ENCODE data around the gene POLR2B.
"Not testable (repeated sequence)": the region's sequence is repeated elsewhere in the genome, so short reads cannot be mapped to it uniquely, and the experiment has no call there.

The POLR2B gene

DNA sequence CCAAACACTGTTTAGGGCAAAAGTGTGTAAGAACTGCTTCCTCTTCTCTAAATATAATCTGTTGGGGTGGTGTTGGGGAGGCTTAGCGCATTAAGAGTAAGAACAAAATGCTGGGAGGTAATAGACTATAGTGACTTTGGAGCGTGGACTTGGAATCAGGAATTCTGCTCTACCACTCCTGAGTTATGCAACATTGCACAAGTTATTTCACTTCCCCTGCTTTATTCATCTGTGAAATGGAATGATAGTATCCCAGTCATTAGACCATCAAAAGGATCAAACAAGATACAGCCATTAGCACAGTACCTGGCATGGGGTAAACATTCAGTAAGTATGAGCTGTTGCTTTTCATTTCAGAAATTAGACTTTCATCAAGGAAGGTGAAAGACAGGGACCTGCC is 72.8 kb downstream of the POLR2B start:
- no peak overlapping the region for H3K27ac ChIP-seq
- no peak overlapping the region for H3K4me3 ChIP-seq (IDR thresholded peaks at IDR 0.05; ENCODE audit: insufficient read depth, low read depth, low read length)
- H4K20me1 ChIP-seq (ENCODE audit: insufficient read depth): no peaks in the 10 kb centered on the region
- H3K9ac ChIP-seq: no peak overlapping the region
- no peaks in the 10 kb centered on the region for H3K36me3 ChIP-seq (ENCODE audit: insufficient read depth)
- TF ChIP-seq, protein P1, sequence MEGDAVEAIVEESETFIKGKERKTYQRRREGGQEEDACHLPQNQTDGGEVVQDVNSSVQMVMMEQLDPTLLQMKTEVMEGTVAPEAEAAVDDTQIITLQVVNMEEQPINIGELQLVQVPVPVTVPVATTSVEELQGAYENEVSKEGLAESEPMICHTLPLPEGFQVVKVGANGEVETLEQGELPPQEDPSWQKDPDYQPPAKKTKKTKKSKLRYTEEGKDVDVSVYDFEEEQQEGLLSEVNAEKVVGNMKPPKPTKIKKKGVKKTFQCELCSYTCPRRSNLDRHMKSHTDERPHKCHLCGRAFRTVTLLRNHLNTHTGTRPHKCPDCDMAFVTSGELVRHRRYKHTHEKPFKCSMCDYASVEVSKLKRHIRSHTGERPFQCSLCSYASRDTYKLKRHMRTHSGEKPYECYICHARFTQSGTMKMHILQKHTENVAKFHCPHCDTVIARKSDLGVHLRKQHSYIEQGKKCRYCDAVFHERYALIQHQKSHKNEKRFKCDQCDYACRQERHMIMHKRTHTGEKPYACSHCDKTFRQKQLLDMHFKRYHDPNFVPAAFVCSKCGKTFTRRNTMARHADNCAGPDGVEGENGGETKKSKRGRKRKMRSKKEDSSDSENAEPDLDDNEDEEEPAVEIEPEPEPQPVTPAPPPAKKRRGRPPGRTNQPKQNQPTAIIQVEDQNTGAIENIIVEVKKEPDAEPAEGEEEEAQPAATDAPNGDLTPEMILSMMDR (conservative IDR thresholded peaks at IDR 0.05; ENCODE audit: low read depth, low read length): no peak
- H3K4me2 ChIP-seq: no peak overlapping the region
- no peaks in the 10 kb centered on the region for H3K4me1 ChIP-seq (ENCODE audit: low read depth, poor library complexity, severe bottlenecking)
- no peak overlapping the region for H2AFZ ChIP-seq (ENCODE audit: low read depth)
- H3K79me2 ChIP-seq (ENCODE audit: insufficient read depth, low read depth): no peaks in the 10 kb centered on the region
- no peaks in the 10 kb centered on the region for H3K27me3 ChIP-seq (ENCODE audit: insufficient read depth, low read depth)

DNA sequence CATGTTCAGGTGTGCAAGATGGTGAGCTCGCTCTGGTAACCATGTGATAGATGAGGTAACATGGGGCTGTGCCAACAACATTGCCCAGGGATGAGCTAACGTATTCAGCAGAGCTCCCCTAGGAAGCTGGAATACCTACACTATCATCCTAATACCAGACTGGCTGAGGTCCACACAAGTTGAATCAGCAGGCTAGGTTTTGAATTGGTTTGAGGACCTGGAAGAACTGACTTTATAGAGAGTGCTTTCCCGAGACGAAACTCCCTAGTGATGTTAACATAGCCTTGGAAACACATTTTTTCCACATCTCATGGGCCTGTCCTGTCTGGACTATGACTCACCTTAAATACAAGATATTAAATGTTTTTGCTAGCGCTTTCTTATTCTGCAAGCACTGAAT is 74.8 kb downstream of the POLR2B start:
- Histone ChIP-seq H3K36me3 (ENCODE audit: insufficient read depth) (no peaks in the 10 kb centered on the region), H3K27ac (no peak overlapping the region), H3K4me2 (no peak overlapping the region), H2AFZ (ENCODE audit: low read depth) (no peak overlapping the region), H3K9ac (no peak overlapping the region), H3K79me2 (ENCODE audit: insufficient read depth, low read depth) (no peaks in the 10 kb centered on the region), H3K4me1 (ENCODE audit: low read depth, poor library complexity, severe bottlenecking) (no peaks in the 10 kb centered on the region), H4K20me1 (ENCODE audit: insufficient read depth) (no peaks in the 10 kb centered on the region), H3K27me3 (ENCODE audit: insufficient read depth, low read depth) (no peaks in the 10 kb centered on the region), H3K4me3 (IDR thresholded peaks at IDR 0.05; ENCODE audit: insufficient read depth, low read depth, low read length) (no peak overlapping the region)
- TF ChIP-seq, protein P1 (conservative IDR thresholded peaks at IDR 0.05; ENCODE audit: low read depth, low read length): no peak

DNA sequence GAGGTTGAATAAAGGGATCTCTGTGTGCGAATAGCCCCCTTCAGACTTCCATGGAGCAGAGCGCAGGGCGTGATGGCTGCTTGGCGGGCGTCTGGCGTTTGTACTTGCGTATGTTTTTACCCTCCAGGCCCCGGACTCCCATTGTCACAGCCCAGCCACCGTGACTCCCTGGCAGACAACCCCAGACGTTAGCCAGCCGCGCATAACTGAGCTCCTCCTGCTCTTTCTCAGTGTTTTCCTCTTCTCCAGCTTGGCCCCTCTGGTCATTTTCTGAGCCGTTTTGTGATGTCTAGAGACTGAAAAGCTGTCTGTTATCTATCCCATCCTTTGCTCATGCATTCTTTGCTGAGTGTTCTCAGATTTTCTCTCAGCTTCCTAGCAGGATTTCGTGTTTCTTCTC is 77.2 kb downstream of the POLR2B start:
- Histone ChIP-seq H3K36me3 (ENCODE audit: insufficient read depth) (no peaks in the 10 kb centered on the region), H3K27ac (no peak overlapping the region), H4K20me1 (ENCODE audit: insufficient read depth) (no peaks in the 10 kb centered on the region), H3K4me1 (ENCODE audit: low read depth, poor library complexity, severe bottlenecking) (no peaks in the 10 kb centered on the region), H3K4me2 (no peak overlapping the region), H2AFZ (ENCODE audit: low read depth) (no peak overlapping the region), H3K79me2 (ENCODE audit: insufficient read depth, low read depth) (no peaks in the 10 kb centered on the region), H3K9ac (no peak overlapping the region), H3K4me3 (IDR thresholded peaks at IDR 0.05; ENCODE audit: insufficient read depth, low read depth, low read length) (no peak overlapping the region), H3K27me3 (ENCODE audit: insufficient read depth, low read depth) (no peaks in the 10 kb centered on the region)
- TF ChIP-seq, protein P1 (conservative IDR thresholded peaks at IDR 0.05; ENCODE audit: low read depth, low read length): no peak

DNA sequence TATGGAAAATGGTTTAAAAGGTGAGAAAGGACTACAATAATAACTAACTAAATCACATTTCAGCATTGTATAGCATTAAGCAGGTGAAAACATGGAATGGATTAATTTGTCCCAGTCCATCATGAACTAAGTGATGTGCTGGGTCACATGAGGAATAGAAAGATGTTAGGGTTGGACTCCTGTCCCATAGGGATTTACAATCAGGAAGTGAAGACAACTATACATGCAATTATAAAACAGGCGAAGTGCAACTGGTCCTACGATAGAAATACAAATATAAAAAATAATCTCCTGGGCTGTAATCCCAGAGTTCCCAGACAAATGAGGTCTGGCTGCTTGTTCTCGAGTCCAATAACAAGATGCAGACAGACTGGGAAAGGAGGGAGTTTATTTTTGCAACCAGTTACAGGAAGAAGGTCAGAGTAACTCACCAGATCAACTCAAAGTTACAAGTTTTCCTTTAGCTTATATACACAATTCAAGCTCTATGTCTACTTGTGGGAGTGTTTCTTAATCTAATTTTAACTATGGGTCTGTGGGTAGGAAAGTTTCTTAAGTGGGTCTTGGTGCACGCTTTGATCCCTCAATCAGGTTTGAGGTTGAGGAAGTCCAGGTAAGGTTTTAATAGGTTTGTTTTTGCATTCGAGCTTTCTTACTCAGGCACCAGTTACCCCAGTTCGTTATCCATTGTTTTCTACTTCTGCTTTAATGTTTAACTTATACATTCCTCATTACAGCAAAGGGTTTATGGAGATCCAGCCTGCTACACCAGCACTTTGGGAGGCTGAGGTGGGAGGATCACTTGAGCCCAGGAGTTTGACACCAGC is 81.4 kb downstream of the POLR2B start:
- H3K9ac ChIP-seq: no peak overlapping the region
- no peak overlapping the region for H3K4me3 ChIP-seq (IDR thresholded peaks at IDR 0.05; ENCODE audit: insufficient read depth, low read depth, low read length)
- H3K27me3 ChIP-seq (ENCODE audit: insufficient read depth, low read depth): no peaks in the 10 kb centered on the region
- no peaks in the 10 kb centered on the region for H3K4me1 ChIP-seq (ENCODE audit: low read depth, poor library complexity, severe bottlenecking)
- TF ChIP-seq, protein P1 (conservative IDR thresholded peaks at IDR 0.05; ENCODE audit: low read depth, low read length): no peak
- no peak overlapping the region for H3K27ac ChIP-seq
- H3K79me2 ChIP-seq (ENCODE audit: insufficient read depth, low read depth): no peaks in the 10 kb centered on the region
- H2AFZ ChIP-seq (ENCODE audit: low read depth): no peak overlapping the region
- no peak overlapping the region for H3K4me2 ChIP-seq
- no peaks in the 10 kb centered on the region for H4K20me1 ChIP-seq (ENCODE audit: insufficient read depth)
- H3K36me3 ChIP-seq (ENCODE audit: insufficient read depth): no peaks in the 10 kb centered on the region

DNA sequence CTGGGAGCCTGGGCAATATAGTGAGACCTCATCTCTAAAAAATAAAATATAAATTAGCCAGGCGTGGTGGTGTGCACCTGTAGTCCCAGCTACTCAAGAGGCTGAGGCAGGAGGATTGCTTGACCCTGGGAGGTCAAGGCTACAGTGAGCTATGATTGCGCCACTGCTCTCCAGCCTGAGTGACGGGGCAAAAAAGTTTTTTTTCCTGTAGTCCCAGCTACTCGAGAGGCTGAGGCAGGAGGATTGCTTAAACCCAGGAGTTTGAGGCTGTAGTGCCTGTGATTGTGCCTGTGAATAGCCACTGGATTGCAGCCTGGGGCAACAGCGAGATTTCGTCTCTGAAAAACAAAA is 82.0 kb downstream of the POLR2B start:
- H3K27ac ChIP-seq; H3K4me2 ChIP-seq; H3K4me1 ChIP-seq (ENCODE audit: low read depth, poor library complexity, severe bottlenecking); H4K20me1 ChIP-seq (ENCODE audit: insufficient read depth); H3K79me2 ChIP-seq (ENCODE audit: insufficient read depth, low read depth); H3K9ac ChIP-seq; H3K27me3 ChIP-seq (ENCODE audit: insufficient read depth, low read depth); H3K4me3 ChIP-seq (IDR thresholded peaks at IDR 0.05; ENCODE audit: insufficient read depth, low read depth, low read length); H2AFZ ChIP-seq (ENCODE audit: low read depth); H3K36me3 ChIP-seq (ENCODE audit: insufficient read depth): not testable (repeated sequence)

Measured in KMS-11 (cell line).